ENCODE results near the gene ARID1A.
A peak's percentile ranks its signal among the peaks of the same experiment; 100 is the strongest.

ARID1A gene

DNA sequence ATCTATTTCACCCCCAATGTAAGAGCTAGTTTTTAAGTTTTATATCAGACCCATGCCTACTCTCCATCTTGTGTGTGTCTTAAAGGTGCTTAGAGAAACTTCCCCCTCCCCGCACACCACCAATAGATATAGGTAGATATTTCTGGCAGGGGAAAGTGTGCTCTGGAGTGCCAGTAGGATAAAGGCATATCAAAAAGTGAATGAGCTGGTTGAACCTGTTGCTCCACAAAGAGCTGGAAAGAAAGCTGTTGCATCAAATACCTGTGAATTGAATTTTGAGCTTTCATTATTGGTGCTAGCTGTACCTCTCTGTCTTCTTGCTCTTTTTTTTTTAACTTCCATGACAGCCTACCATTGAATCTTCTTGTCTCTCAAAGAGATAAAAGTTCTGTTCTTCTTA lies 32.8 kb downstream of the ARID1A start:
- no peak for DNase-seq (ENCODE audit: low read depth)

DNA sequence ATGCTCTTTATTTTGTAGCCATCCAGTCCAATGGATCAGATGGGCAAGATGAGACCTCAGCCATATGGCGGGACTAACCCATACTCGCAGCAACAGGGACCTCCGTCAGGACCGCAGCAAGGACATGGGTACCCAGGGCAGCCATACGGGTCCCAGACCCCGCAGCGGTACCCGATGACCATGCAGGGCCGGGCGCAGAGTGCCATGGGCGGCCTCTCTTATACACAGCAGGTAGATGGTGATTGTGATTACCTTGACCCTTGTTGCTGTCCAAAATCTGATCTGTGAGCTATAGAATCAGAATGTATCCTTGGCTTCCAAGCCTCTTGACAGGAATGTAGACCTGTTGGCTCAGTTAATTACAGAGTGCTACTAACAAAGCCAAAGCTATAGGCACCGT lies 33.8 kb downstream of the ARID1A start:
- no peak for DNase-seq (ENCODE audit: low read depth)

DNA sequence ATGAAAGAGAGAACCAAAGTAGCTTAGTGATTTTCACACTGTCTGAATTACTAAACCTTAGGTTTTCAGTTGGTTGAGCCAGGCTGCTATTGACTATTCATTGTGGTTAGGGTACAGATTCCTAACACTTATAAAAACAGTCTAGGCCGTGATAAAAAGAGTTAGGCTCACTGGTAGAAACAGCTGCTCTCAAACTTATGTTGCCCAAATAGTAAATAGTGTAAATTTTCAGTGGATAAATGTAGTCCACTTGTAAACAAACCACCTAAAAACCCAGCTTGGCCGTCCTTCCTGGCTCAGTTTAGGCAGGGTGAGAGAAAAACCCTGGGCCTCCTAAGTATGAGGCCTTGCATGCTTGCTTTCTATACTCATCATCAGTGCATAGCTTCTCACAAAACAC lies 34.9 kb downstream of the ARID1A start:
- DNase-seq (ENCODE audit: low read depth) = no peak

DNA sequence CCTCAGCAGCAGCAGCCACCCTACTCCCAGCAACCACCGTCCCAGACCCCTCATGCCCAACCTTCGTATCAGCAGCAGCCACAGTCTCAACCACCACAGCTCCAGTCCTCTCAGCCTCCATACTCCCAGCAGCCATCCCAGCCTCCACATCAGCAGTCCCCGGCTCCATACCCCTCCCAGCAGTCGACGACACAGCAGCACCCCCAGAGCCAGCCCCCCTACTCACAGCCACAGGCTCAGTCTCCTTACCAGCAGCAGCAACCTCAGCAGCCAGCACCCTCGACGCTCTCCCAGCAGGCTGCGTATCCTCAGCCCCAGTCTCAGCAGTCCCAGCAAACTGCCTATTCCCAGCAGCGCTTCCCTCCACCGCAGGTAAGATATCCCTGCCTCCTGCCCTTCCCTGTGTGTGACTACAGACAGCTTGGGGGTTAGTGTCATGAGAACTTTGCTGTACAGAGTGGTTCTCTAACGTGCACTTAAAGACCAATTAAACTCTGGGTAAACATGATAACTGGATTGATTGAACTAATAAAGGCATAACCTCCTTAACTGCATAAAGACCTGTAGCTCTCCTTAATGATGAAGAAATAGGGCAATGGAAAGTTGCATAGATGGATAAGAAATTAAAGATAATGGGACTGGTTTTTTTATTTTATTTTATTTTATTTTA lies 35.6 kb downstream of the ARID1A start:
- no peak for DNase-seq (ENCODE audit: low read depth)

GRCh38 chr1:26733392-26733791 lies 37.6 kb downstream of the ARID1A start:
- no peak for DNase-seq (ENCODE audit: low read depth)

- no peak for DNase-seq (ENCODE audit: low read depth)
Observed at GRCh38 chr1:26733982-26734381, 38.2 kb downstream of the ARID1A start.

DNA sequence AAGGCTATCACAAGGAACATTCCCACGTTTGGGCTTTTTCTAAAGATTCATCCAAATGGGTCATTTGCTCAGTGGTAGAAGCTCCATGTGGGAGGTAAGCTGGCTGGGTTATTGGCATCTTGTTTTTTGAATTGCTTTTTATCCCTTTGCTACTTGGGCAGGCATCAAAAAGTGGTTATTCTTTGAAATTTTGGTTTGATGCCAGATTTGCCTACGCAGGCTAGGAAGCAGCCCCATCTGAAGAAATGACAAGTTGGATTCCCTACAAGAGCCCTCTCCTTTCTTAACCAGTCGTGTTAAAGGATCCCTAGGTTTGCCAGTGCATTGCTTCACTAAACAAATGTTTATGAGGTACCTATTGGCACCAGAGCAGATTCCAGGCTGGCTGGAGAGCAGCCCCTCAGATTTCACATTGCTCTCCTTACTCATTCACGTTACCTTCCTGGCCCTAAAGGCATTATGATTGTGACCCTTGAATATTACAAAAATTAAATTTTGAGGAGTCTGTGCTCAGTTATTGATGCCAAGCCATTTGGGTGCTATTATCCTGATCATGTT lies 38.8 kb downstream of the ARID1A start:
- DNase-seq (ENCODE audit: low read depth) = no peak

DNA sequence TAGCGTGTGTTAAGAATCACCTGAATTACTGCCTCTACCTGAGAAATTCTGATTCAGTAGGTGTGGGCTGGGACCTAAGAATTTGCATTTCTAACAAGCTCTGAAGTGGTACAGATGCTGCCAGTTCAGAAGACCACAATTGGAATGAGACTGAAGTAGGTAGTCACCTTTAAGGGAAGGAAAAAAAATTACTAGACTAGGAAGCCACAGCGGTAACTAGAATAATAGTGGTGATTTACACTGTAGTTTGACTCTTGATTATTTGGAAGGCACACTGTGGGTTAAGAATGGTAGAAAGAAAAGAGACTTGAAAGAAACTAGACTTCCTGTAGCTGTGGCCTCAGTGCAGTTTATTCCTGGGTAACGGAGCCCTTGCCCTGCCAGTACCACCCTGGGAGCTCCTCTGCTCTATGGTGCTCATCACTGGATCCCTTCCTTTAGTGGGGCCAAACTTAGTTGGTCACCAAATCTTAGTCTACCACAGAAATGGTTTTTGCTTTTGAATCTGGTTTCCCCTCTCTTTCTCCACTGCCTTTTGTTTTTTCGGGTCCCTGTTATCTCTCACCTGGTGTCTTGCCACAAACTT lies 43.6 kb downstream of the ARID1A start:
- DNase-seq (ENCODE audit: low read depth) = no peak

- DNase-seq (ENCODE audit: low read depth) = no peak
Observed at GRCh38 chr1:26740023-26740634, 44.3 kb downstream of the ARID1A start.

GRCh38 chr1:26740952-26741351 lies 45.1 kb downstream of the ARID1A start:
- DNase-seq (ENCODE audit: low read depth) = no peak

DNA sequence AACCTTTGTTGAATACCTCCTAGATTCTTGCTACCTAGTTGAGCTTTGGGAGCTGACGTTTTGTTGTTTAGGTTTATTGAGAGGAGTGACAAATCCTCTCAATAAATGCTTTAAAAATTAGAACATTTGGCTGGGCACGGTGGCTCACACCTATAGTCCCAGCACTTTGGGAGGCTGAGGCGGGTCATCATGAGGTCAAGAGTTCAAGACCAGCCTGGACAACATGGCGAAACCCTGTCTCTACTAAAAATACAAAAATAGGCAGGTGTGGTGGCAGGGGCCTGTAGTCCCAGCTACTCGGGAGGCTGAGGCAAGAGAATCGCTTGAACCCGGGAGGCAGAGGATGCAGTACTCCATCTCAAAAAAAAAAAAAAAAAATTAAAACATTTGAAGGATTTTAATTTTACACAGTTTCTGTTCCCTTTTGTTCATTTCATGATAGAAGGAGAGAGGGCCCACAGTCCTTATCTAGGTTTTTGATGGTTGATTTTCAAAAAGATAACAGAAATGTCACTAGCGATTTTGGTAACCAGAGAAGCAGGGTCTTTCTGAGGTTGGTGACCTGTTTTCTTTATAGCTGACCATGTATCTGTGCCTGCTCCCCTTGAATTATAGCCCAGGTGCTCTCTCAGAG lies 47.7 kb downstream of the ARID1A start:
- DNase-seq (ENCODE audit: low read depth) = no peak

DNA sequence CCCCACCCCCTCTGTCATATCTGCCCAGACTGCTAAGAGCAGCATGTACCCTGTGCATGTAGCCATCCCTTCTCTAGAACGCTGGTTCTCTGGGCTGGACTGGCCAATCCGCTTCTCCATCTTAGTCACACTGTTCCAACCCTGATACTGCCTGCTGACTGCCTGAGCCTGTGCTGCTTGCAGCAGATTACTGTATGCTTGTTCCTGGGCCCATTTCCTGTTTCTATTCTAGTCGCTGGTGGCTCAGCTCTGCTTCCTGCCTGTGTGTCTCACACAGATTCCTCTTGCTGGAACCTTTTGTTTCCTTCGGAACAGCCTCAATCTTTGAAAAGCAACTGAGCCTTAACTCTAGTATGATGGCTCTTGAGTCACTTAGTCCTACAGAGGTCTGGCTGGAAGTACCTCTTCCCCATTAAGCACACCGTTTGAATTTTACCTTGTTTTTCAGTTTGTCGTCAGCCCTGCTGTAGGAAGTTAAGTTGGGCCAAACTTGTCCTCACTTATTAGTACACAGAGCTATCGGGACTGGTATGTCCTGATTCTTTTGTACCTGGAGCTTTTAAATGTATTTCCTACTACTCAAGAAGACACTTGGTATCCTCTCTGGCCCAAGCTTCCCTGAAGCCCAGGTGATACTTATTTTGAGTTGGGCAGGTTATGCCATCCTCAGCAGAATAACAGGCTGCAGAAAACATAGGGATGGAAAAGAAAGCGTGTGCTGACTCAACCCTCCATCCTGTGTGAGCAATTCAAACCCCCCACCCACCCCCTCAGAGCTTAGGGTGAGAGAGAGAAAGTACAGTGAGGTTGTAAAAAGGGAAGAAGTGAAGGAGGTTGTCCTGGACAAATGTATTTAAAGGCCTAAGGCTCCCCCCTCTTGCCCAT lies 48.5 kb downstream of the ARID1A start:
- peak; percentile 59 for DNase-seq (ENCODE audit: low read depth)

GRCh38 chr1:26745191-26745590 lies 49.4 kb downstream of the ARID1A start:
- DNase-seq (ENCODE audit: low read depth) = no peak

GRCh38 chr1:26747048-26747447 lies 51.2 kb downstream of the ARID1A start:
- no peak for DNase-seq (ENCODE audit: low read depth)

- no peak for DNase-seq (ENCODE audit: low read depth)
Observed at GRCh38 chr1:26748351-26748750, 52.5 kb downstream of the ARID1A start.

DNA sequence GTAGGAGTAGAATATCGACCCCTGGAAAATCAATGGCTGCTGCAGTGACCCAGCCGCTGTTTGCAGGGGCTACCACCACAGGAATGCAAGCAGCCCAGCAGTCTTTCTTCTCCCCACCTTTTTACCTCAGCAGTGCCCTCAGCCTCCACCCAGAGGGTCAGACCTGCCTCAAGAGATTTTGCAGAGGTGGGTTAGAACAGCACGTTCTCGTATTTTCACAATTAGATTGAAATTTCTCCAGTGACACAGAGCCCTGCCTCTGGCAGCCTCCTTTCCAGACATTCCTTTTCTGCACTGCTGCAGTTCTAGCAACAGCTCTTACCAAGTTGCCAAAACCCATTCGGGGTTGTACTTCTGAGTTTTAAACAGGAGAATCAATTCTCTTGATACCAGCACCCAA lies 53.6 kb downstream of the ARID1A start:
- no peak for DNase-seq (ENCODE audit: low read depth)

DNA sequence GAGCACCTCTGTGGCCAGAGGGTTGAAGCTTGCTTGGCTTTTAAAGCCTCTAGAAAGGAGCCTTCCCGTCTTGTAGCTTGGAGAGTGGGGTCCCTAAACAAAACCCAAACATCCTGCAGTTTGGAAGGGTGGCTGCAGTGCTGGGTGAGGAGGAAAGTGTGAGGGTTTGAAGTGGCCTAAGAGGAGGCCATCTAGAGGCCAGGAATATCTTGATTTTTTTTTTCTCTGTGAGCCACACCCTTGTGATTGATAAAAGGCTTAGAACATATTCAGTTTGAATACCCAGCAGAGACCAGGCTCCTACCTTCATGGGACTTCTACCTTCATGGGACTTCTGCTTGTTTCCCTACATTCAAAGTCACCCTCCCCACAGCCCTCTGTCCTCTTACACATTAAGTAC lies 54.6 kb downstream of the ARID1A start:
- DNase-seq (ENCODE audit: low read depth) = no peak

DNA sequence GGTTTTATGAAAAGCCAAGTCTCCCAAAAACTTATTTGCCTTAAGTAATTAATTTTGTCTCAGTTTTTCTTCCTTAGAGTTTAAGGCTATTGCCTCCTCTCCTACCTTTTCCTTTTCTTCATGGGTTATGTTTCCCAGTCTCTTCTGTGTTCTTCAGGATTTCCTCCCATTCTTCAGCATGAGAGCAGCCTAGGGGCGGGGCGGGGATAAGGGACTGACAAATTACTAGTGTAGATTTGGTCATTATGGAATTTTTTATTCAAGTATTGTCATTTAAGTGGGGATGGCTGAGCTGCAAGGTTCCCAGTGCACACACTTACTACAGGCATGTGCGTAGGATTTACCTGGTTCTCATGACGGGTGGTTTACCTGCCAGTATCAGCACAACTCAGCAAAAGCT lies 56.7 kb downstream of the ARID1A start:
- DNase-seq (ENCODE audit: low read depth) = no peak

- no peak for DNase-seq (ENCODE audit: low read depth)
Observed at GRCh38 chr1:26754086-26754874, 58.5 kb downstream of the ARID1A start.

DNA sequence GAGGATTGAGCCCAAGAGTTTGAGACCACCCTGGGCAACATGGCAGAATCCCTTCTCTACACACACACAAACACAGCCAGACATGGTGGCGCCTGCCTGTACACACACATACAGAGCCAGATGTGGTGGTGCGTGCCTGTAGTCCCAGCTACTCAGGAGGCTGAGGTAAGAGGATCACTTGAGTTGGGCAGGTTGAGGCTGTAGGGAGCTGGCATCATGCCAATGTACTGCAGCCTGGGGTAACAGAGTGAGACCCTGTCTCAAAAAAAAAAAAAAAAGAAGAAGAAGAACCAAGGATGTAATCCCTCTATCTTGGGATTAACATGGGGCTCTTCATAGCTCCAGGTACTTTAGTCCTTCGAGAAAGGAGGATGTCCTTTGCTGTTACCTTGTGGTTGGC lies 62.5 kb downstream of the ARID1A start:
- DNase-seq (ENCODE audit: low read depth) = no peak

DNA sequence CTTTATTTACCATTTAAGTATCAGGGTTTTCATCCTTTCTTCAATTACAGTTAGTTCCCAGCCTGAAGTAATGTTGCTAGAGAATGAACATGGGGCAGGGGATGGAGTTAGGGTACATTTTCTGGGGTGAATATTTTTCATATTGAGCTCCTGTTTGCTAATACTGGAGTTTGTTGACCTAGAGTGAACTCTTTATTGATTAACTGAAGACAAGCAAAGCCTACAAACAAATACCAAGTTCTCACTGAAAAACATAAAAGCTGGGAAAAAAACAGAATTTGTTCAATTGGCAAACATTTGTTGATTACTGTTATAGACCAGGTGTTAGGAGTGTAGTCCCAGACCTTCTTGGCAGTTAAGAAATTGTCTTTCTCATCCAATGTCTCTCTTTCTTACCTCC lies 63.7 kb downstream of the ARID1A start:
- no peak for DNase-seq (ENCODE audit: low read depth)
